ENCODE data around the gene TLR6. TPM values are rescaled to one million over a fixed set of nuclear protein-coding genes. Genes with fewer than 3 reads are reported as not detected.

Gene TLR6
- total and polyA plus RNA-seq, 10 of the 15 experiments (the other 5 are each of a cell fraction or from before 2014, with no cell fraction given), result 1.1 to 49.4 (median 12.5) TPM

DNA sequence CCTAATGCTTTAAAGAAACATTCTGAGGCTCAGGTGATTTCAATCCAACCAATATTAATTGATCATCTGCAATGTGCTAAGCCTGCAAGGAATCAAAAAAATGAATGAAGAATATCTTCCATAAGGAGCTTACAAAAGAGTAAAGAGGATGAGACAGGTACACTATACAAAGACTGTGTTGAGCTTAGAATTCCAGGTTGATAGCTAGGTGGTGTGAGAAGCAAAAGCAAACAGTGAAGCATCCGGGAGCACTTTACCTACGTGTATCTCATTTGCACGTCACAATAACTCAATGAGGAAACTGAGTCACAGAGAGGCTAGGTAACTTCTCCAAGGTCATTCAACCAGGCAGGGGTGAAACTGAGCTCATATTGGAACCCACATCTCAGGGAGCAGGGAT, 48.1 kb upstream of the TLR6 start:
- Histone ChIP-seq H3K4me2 (ENCODE audit: control insufficient read depth, insufficient read depth) (no peak overlapping the region), H3K79me2 (ENCODE audit: control insufficient read depth, insufficient read depth, low read length) (no peaks in the 10 kb centered on the region), H3K9ac (ENCODE audit: control insufficient read depth, insufficient read depth, low read length) (no peak overlapping the region), H4K20me1 (ENCODE audit: control insufficient read depth, insufficient read depth) (no peaks in the 10 kb centered on the region), H2AFZ (ENCODE audit: control insufficient read depth, low read depth, low read length) (no peak overlapping the region), H3K27me3 (replicated peaks in 1 of 2; ENCODE audit: control insufficient read depth in 2 of 2, insufficient read depth in 2 of 2, low read length in 1 of 2) (no peaks in the 10 kb centered on the region), H3K27ac (ENCODE audit: control insufficient read depth, insufficient read depth) (no peak overlapping the region), H3K36me3 (ENCODE audit: control insufficient read depth in 2 of 2, insufficient read depth in 2 of 2, low read length in 1 of 2) (no peaks in the 10 kb centered on the region), H3K4me3 (no peak overlapping the region), H3K4me1 (ENCODE audit: control insufficient read depth, insufficient read depth, low read length) (no peaks in the 10 kb centered on the region), H3K9me3 (replicated peaks; ENCODE audit: control insufficient read depth, insufficient read depth, low read length) (no peaks in the 10 kb centered on the region)
- ATAC-seq, result no peak
- RAD21 ChIA-PET (ENCODE audit: unreplicated experiment), result interaction anchor here (0.6 to 6.6 kb wide), 17 partner anchors 15 to 296 kb away, joined by 3 to 214 read pairs (median 3); no protein-coding TSS in a partner anchor
- SMC1A ChIA-PET (ENCODE audit: uncharacterized antibody, unreplicated experiment), result interaction anchor here (0.7 to 6.7 kb wide), 21 partner anchors 10 to 295 kb away, joined by 3 to 193 read pairs (median 3); partner anchors contain the start of gene TLR10
- no TSS peak for BruUV-seq (replicated peaks)
- intact Hi-C loops (cut with micrococcal nuclease; ENCODE audit: unreplicated experiment), result loop anchor here (5.0 kb wide), 3 partner anchors 88 to 553 kb away; partner anchors contain the start of genes LIAS, RPL9 and TMEM156
- WGBS (ENCODE audit: insufficient coverage, insufficient replicate concordance, low lambda C conversion rate, missing lambda C conversion rate), result 97% methylated on average over 3 of the region's 3 CpGs
- POLR2A ChIA-PET, result interaction anchor here (0.8 to 3.9 kb wide), 3 partner anchors 144 to 275 kb away, joined by 3 to 22 read pairs (median 3); no protein-coding TSS in a partner anchor
- no peak for FAIRE-seq
- DNase-seq (ENCODE audit: low read depth, low spot score), result no peak
- in situ Hi-C loops (cut with MboI), result loop anchor here (5.0 to 25.0 kb wide), 2 partner anchors 233 to 533 kb away; no protein-coding TSS in a partner anchor
- CTCF ChIA-PET, result interaction anchor here (0.5 to 9.1 kb wide), 18 partner anchors 10 to 418 kb away, joined by 3 to 295 read pairs (median 5); partner anchors contain the start of gene TLR10
- TF ChIP-seq BHLHE40 (IDR thresholded peaks at IDR 0.05; ENCODE audit: borderline replicate concordance in 1 of 2, low read depth in 2 of 2, low read length in 1 of 2) (no peak), RAD51 (IDR thresholded peaks at IDR 0.05) (no peak), MEF2B (IDR thresholded peaks at IDR 0.05; ENCODE audit: partially characterized antibody, poor library complexity, severe bottlenecking) (no peak), NR2C1 (IDR thresholded peaks at IDR 0.05) (no peak), STAT1 (conservative IDR thresholded peaks at IDR 0.05) (no peak), SIN3A (IDR thresholded peaks at IDR 0.05; ENCODE audit: low read depth, low read length) (no peak), ZNF207 (IDR thresholded peaks at IDR 0.05; ENCODE audit: borderline replicate concordance) (no peak), CBX3 (IDR thresholded peaks at IDR 0.05; ENCODE audit: borderline replicate concordance, low read depth) (no peak), TCF12 (IDR thresholded peaks at IDR 0.05; ENCODE audit: low read depth, low read length) (no peak), POLR2A (IDR thresholded peaks at IDR 0.05; ENCODE audit: low read depth, low read length) (no peak)
- TF ChIP-seq, protein P1, sequence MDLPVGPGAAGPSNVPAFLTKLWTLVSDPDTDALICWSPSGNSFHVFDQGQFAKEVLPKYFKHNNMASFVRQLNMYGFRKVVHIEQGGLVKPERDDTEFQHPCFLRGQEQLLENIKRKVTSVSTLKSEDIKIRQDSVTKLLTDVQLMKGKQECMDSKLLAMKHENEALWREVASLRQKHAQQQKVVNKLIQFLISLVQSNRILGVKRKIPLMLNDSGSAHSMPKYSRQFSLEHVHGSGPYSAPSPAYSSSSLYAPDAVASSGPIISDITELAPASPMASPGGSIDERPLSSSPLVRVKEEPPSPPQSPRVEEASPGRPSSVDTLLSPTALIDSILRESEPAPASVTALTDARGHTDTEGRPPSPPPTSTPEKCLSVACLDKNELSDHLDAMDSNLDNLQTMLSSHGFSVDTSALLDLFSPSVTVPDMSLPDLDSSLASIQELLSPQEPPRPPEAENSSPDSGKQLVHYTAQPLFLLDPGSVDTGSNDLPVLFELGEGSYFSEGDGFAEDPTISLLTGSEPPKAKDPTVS (IDR thresholded peaks at IDR 0.05; ENCODE audit: low read depth, low read length), result no peak
- TF ChIP-seq, protein P2, sequence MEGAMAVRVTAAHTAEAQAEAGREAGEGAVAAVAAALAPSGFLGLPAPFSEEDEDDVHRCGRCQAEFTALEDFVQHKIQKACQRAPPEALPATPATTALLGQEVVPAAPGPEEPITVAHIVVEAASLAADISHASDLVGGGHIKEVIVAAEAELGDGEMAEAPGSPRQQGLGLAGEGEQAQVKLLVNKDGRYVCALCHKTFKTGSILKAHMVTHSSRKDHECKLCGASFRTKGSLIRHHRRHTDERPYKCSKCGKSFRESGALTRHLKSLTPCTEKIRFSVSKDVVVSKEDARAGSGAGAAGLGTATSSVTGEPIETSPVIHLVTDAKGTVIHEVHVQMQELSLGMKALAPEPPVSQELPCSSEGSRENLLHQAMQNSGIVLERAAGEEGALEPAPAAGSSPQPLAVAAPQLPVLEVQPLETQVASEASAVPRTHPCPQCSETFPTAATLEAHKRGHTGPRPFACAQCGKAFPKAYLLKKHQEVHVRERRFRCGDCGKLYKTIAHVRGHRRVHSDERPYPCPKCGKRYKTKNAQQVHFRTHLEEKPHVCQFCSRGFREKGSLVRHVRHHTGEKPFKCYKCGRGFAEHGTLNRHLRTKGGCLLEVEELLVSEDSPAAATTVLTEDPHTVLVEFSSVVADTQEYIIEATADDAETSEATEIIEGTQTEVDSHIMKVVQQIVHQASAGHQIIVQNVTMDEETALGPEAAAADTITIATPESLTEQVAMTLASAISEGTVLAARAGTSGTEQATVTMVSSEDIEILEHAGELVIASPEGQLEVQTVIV (IDR thresholded peaks at IDR 0.05; ENCODE audit: borderline replicate concordance, partially characterized antibody), result no peak
- TF ChIP-seq, protein P3, sequence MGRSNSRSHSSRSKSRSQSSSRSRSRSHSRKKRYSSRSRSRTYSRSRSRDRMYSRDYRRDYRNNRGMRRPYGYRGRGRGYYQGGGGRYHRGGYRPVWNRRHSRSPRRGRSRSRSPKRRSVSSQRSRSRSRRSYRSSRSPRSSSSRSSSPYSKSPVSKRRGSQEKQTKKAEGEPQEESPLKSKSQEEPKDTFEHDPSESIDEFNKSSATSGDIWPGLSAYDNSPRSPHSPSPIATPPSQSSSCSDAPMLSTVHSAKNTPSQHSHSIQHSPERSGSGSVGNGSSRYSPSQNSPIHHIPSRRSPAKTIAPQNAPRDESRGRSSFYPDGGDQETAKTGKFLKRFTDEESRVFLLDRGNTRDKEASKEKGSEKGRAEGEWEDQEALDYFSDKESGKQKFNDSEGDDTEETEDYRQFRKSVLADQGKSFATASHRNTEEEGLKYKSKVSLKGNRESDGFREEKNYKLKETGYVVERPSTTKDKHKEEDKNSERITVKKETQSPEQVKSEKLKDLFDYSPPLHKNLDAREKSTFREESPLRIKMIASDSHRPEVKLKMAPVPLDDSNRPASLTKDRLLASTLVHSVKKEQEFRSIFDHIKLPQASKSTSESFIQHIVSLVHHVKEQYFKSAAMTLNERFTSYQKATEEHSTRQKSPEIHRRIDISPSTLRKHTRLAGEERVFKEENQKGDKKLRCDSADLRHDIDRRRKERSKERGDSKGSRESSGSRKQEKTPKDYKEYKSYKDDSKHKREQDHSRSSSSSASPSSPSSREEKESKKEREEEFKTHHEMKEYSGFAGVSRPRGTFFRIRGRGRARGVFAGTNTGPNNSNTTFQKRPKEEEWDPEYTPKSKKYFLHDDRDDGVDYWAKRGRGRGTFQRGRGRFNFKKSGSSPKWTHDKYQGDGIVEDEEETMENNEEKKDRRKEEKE (IDR thresholded peaks at IDR 0.05), result no peak
